GM21528 (cell line): ENCODE measurements around the gene CFAP68.
"Not testable (repeated sequence)": the region's sequence is repeated elsewhere in the genome, so short reads cannot be mapped to it uniquely, and the experiment has no call there.

ENCODE experiments used
- ATAC-seq: cut with Tn5 transposase; IDR thresholded peaks from one replicate; pipeline ENCODE4 v1.9.1; 2021; ENCODE audit warnings: mild to moderate bottlenecking, moderate library complexity; ENCODE audit not compliant: unreplicated experiment, low FRiP score

CFAP68 gene

DNA sequence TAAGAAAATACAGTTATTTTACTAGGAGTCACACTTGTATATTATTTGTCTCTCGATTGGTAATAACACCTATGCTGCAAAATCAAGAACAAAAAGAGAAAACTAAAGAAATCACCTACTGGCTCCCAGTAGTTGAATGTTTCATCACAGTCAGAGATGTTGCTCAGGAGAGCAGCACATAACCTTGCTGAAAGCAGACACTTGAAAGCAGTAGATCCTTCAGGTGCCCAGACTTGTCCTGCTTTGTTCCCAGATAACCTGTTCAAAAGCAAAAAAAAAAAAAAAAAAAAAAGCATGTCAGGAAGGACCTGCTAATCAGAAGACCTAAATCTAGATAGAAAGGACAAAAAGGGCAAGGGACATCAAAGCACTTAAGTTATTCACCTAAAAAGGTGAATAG, 9.2 kb upstream of the CFAP68 start:
- ATAC-seq, result no peak

- peak; percentile 12 for ATAC-seq
Measured at GRCh38 chr11:111870522-111870885, 8.8 kb upstream of the CFAP68 start.

- peak; percentile 92 for ATAC-seq
Measured at GRCh38 chr11:111870886-111871692, 8.3 kb upstream of the CFAP68 start, which contains the start of gene ALG9. TSS of gene ALG9 (minus strand) at chr11:111871581. CDS start at chr11:111871482, 99 bp downstream.

DNA sequence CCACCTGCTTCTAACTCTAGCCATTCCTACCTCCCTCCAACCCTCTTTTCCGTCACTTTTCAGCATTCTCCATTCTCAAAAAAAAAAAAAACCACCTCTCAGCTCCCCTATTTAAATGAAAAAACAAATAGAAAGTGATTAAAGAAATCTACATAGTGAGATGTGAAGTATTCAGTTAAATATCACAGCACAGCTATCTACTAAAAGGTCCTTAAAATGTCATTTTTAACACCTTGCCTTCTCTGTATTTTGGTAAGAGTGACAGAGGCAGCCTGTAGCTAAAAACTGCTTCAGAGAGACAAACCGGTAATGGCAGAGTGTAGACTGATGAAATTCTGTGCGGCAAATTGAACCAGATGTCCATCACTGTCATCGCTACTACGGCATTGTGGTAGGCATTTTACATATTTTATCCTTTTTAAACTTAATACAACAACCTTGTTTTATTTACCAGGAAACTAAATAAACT, 7.6 kb upstream of the CFAP68 start:
- ATAC-seq, result no peak

DNA sequence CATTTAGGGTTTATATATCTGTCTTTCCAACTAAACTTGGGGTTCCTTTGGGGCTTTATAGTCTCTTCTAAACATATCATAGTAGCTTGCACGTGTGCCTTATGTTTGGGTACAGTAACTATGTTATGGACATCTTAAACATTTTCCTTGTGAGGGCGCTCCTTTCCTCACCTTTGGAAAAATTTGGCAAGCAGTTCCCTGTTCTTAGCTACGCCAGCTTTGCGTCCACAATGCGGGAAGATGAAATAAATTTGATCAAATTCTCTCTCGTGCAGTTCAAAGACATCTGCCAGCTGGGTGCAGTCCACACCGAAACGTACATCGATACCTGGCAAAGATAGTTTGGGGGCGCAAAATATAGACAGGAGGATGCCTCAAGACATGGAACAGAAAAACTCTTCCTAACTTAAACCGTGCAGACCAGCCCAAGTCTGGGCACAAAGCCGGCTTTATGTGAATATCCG, 924 bp upstream of the CFAP68 start:
- ATAC-seq, result peak; percentile 12

DNA sequence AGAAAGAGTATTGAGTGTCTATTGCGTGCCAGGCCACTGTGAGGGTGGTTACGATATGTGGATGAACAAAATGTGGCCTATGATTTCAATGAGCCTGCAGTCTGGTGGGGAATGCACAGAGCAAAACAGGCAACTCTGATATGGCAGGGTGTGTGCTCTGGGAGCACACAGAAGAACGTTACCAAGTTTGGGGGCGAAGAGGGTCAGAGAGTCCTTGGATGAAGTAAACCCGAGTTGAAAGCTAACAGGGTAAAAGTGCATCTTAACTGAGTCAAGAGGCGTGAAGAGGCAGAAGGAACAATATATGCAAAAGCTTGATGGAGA, 258 bp downstream of the CFAP68 start:
- peak; percentile 0 for ATAC-seq

- ATAC-seq, result no peak
Measured at GRCh38 chr11:111882202-111882601, 2.9 kb downstream of the CFAP68 start.

- ATAC-seq, result not testable (repeated sequence)
Measured at GRCh38 chr11:111885053-111885452, 5.7 kb downstream of the CFAP68 start.

DNA sequence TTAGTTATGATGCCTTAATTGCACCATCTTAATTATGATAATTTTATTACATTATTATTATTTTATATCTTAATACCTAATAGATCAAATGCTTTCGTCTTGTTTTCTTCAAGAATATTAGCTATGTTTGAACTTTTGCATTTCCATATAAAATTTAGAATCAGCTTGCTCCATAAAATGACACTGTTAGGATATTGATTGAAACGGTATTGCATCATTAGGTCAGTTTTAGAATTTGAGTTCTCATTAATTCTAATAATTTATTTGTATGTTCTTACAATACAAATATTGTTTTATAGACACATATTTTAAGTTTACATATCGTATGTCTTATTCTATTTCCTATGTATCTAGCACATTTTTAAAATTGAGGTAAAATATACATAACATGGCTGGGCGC, 6.7 kb downstream of the CFAP68 start:
- no peak for ATAC-seq

DNA sequence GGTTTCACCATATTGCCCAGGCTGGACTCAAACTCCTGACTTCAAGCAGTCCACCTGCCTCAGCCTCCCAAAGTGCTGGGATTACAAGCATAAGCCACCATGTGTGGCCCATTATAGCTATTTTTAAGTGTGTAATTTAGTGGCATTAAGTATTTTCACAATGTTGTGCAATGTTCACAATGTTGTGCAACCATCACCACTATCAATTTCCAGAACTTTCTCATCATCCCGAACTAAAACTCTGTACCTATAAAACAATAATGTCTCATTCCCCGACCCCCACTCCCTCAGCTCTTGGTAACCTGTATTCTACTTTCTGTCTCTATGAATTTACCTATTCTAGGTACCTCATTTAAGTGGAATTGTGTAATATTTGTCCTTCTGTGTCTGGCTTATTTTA, 7.5 kb downstream of the CFAP68 start:
- ATAC-seq, result no peak

GRCh38 chr11:111905411-111905810, 26.1 kb downstream of the CFAP68 start:
- ATAC-seq, result no peak

DNA sequence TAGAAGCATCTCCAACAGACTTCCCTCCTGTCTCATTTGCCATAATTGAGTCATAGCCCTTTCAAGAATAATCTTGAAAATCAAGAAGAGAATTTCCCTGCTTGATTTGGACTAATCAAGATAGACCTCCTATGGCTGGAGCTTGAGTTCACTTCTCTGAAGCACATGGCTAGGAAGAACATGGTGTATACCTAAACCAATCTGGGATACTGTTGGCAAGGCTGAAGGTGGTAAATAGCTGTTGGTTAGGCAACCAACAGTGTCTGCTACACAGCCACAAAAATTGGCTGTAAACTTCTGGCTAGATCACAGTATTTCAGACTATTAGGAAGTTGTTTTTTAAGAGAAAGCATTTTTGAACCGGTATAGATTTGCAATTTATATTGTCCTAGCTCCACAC, 27.3 kb downstream of the CFAP68 start:
- no peak for ATAC-seq

GRCh38 chr11:111908639-111909305, 29.4 kb downstream of the CFAP68 start:
- ATAC-seq, result no peak

- no peak for ATAC-seq
Measured at GRCh38 chr11:111909378-111909777, 30.0 kb downstream of the CFAP68 start.

- no peak for ATAC-seq
Measured at GRCh38 chr11:111910676-111911562, 31.6 kb downstream of the CFAP68 start.

- ATAC-seq, result no peak
Measured at GRCh38 chr11:111911563-111912401, 32.4 kb downstream of the CFAP68 start, which contains the start of gene CRYAB. TSS of gene CRYAB (minus strand) at chr11:111911770. CDS start at chr11:111911724, 46 bp downstream.

- ATAC-seq, result no peak
Measured at GRCh38 chr11:111912535-111912934, 33.2 kb downstream of the CFAP68 start, which contains the start of gene HSPB2. TSS of gene HSPB2 (plus strand) at chr11:111912734. CDS start at chr11:111912830, 96 bp downstream.

GRCh38 chr11:111913031-111913861, 33.9 kb downstream of the CFAP68 start:
- ATAC-seq, result no peak

DNA sequence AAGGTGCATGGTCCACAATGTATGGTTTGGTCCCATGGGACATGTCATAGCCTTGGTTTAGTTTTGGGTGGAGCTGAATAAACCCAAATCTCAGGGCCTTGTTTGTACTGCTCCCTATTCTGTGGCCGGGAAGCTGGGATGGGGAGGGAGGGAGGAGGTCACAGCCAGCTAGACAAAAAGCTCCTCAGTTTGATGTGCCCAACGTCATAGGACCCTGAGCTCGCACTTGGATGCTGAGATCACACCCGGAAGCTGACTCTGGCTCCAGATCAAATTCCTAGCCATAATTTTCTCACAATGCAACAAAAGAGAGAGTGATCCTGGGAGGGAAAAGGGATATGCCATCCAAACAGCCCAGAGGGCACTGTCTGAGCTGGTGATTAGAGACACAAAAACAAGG, 34.7 kb downstream of the CFAP68 start:
- ATAC-seq, result no peak
